Transverse colon (tissue), 4 donors: ENCODE data around the gene PPL. TPM values are rescaled to one million over a fixed set of nuclear protein-coding genes. Genes with fewer than 3 reads are reported as not detected.
A peak's percentile ranks its signal among the peaks of the same experiment; 100 is the strongest.

Source experiments
- DNase-seq: peaks from one replicate; pipeline ENCODE4 v3.0.0-alpha.2; 2019
- H3K27ac ChIP-seq, 4 donors: fragments of 200-600 bp; sonication (generic); 2 replicates each; pipeline ENCODE4 v1.5.1; 2016 to 2018; ENCODE audit warnings: inconsistent platforms in 4 of 4
- H3K27me3 ChIP-seq: fragments of 200-600 bp; sonication (generic); 2 replicates; pipeline ENCODE4 v1.5.1; 2017; ENCODE audit warnings: inconsistent platforms
- H3K36me3 ChIP-seq, 4 donors: fragments of 200-600 bp; sonication (generic); 2 replicates each; pipeline ENCODE4 v1.5.1; 2017 to 2019; ENCODE audit warnings: inconsistent platforms in 4 of 4
- H3K4me1 ChIP-seq, 4 donors: fragments of 200-600 bp; sonication (generic); 2 replicates each; pipeline ENCODE4 v1.5.1; 2017 to 2020; ENCODE audit warnings: inconsistent platforms in 4 of 4
- H3K4me3 ChIP-seq, 4 donors: fragments of 200-600 bp; sonication (generic); 1 replicate in 1 of 4; 2 replicates in 3 of 4; pipeline versions ENCODE4 v1.5.1 to v1.6.1; 2017 to 2019; ENCODE audit warnings: inconsistent platforms in 4 of 4
- H3K9me3 ChIP-seq, 2 donors: fragments of 200-600 bp; sonication (generic); 2 replicates each; pipeline ENCODE4 v1.5.1; 2017 to 2019; ENCODE audit warnings: inconsistent platforms in 2 of 2
- CTCF ChIP-seq, 5 experiments: fragments of 200-600 bp in 3 of 5; fragments of 450-650 bp in 2 of 5; sonication (generic) in 3 of 5; IDR thresholded peaks; 1 replicate in 2 of 5; 2 replicates in 3 of 5; pipeline ENCODE4 v1.5.1; 2016 to 2017; ENCODE audit warnings: antibody characterized with exemption in 5 of 5, inconsistent platforms in 3 of 5, mild to moderate bottlenecking in 2 of 5, moderate library complexity in 1 of 5
- EP300 ChIP-seq: sonication (generic); formaldehyde crosslinking; IDR thresholded peaks from one replicate; pipeline ENCODE4 v1.6.1; 2017; ENCODE audit warnings: antibody characterized with exemption, low read depth
- POLR2A ChIP-seq: fragments of 450-650 bp; IDR thresholded peaks from one replicate; pipeline ENCODE4 v1.6.1; 2016; ENCODE audit warnings: antibody characterized with exemption, mild to moderate bottlenecking, moderate library complexity
- POLR2AphosphoS5 ChIP-seq, 3 donors: sonication (generic); formaldehyde crosslinking; IDR thresholded peaks; one replicate each; pipeline ENCODE4 v1.6.1; 2016; ENCODE audit warnings: antibody characterized with exemption in 3 of 3
- WGBS, 2 donors: methylation state at CpG; one replicate each; pipeline ENCODE4 v1.1.5; 2018; ENCODE audit warnings: low coverage in 1 of 2; 5-methylcytosine and 5-hydroxymethylcytosine counted together
- in situ Hi-C, 4 donors: fragments of 200-750 bp; cut with MboI; loops; one replicate each; pipeline versions ENCODE4 v1.15.0 to v1.15.1; 2017; ENCODE audit warnings: low sequenced_read_pairs in 3 of 4, low pct_ligation_motif_present in 1 of 4, low pct_unique_long_range_greater_than_20kb in 1 of 4
- intact Hi-C: fragments of 100-400 bp; cut with DNase I; formaldehyde crosslinking; loops from one replicate; pipeline ENCODE4 v1.15.1; 2023; ENCODE audit warnings: low total_unique reads
- total RNA-seq, 4 donors: library from RNA; depleted of rRNA; stranded (reverse); fragments of >200 nt; gene quantifications; one replicate each; pipeline ENCODE4 v1.1.0, GENCODE V29; 2016

Gene PPL
- total RNA-seq, 4 donors from 2014 or later = 13.5 to 28.8 (median 22.8) TPM

DNA sequence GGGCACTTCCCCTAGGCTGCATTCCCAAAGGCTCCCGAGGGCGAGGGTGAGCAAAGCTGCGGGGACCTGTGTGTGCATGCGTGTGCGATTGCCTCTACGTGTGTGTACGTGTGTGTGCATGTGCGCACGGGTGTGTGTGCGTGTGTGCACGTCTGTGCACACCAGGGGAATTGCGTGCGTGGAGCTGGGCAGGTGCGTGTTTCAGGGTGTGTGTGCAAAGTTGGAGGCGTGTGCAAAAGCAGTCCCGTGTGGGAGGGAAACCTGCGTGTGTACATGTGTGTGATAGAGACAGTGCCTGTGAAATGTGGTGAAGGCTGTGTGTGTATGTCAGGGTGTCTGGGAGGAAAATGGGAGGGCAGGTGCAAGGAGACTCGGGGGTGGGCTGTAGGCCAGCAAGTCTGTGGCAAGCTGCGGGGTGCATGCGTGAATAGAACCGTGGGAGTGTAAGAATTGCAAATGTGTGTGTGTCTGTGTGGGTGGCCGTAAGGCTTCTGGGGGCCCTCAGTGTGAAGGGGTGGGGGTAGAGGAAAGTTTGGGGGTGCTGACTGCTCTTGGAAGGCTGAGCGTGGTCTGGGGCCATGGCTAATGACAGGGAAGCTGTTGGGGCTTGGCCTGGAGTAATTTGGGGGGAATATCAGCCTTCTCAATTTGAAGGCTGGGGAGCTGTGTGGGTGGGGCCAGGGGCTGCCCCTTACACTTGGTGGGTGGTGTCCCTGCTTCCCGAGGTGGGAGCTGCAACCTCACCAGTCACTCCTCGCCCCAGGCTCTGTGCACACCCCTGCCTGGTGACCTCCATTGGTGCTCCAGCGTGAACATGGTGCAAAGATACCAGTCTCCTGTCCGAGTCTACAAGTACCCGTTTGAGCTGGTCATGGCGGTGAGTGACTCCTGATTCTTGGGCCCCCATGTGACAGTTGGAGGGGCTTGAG is 21.8 kb upstream of the PPL start:
- TF ChIP-seq POLR2A = no peak
- TF ChIP-seq POLR2AphosphoS5 (IDR thresholded peaks at IDR 0.05) = no peak
- TF ChIP-seq EP300 = no peak
- no peak for TF ChIP-seq CTCF (IDR thresholded peaks at IDR 0.05)
- intact Hi-C loops = loop anchor here (5.0 kb wide), 1 partner anchor 111 kb away; the partner anchor contains the start of genes GLYR1 and UBN1
- DNase-seq = no peak
- no peaks in the 10 kb centered on the region for H3K9me3 ChIP-seq
- peak overlapping the region; percentile 20 to 47 (median 28) for H3K4me3 ChIP-seq
- peak overlapping the region in 1 of 4 donors; percentile 63 for H3K27ac ChIP-seq
- 41 to 52% methylated on average over 5 to 28 of the region's 29 CpGs for WGBS, 2 donors
- no peaks in the 10 kb centered on the region for H3K27me3 ChIP-seq
- H3K36me3 ChIP-seq = no peaks in the 10 kb centered on the region
- H3K4me1 ChIP-seq = peaks cover 5 to 26% (median 12%) of the 10 kb centered on the region in 4 donors
- in situ Hi-C loops = loop anchor here in 1 of 4 donors (10.0 kb wide), 1 partner anchor 114 kb away; the partner anchor contains the start of genes GLYR1 and UBN1

GRCh38 chr16:4957720-4958509 is 21.0 kb upstream of the PPL start, which contains the start of gene SEC14L5:
Gene SEC14L5 (plus strand): TSS chr16:4958330. CDS start chr16:4959324, 994 bp downstream.
- H3K36me3 ChIP-seq = no peaks in the 10 kb centered on the region
- 7 to 13% methylated on average over 4 to 29 of the region's 56 CpGs for WGBS, 2 donors
- H3K4me1 ChIP-seq = peaks cover 5 to 26% (median 12%) of the 10 kb centered on the region in 4 donors
- H3K9me3 ChIP-seq = no peaks in the 10 kb centered on the region
- in situ Hi-C loops (loop anchor here in 1 of 4 donors (10.0 kb wide), 1 partner anchor 113 kb away; the partner anchor contains the start of genes GLYR1 and UBN1), intact Hi-C loops (loop anchor here (5.0 kb wide), 1 partner anchor 111 kb away; the partner anchor contains the start of genes GLYR1 and UBN1)
- H3K27me3 ChIP-seq = no peaks in the 10 kb centered on the region
- TF ChIP-seq POLR2A = peak; percentile 88
- peak in 1 of 5 experiments; percentile 22 for TF ChIP-seq CTCF (IDR thresholded peaks at IDR 0.05)
- no peak for TF ChIP-seq EP300
- peak; percentile 64 to 81 (median 76) for TF ChIP-seq POLR2AphosphoS5 (IDR thresholded peaks at IDR 0.05)
- peak; percentile 98 for DNase-seq
- peak within 1 kb of the TSS; percentile 78 to 84 (median 84) for H3K27ac ChIP-seq
- peak within 1 kb of the TSS; percentile 20 to 55 (median 32) for H3K4me3 ChIP-seq

- TF ChIP-seq CTCF (IDR thresholded peaks at IDR 0.05) (peak in 1 of 5 experiments; percentile 26), POLR2AphosphoS5 (IDR thresholded peaks at IDR 0.05) (no peak), POLR2A (no peak), EP300 (no peak)
- no peaks in the 10 kb centered on the region for H3K9me3 ChIP-seq
- peak overlapping the region; percentile 16 to 55 (median 30) for H3K4me3 ChIP-seq
- 4 to 12% methylated on average over 9 to 10 of the region's 10 CpGs for WGBS, 2 donors
- H3K27me3 ChIP-seq = no peaks in the 10 kb centered on the region
- peak overlapping the region; percentile 78 to 84 (median 84) for H3K27ac ChIP-seq
- intact Hi-C loops (loop anchor here (5.0 kb wide), 1 partner anchor 110 kb away; the partner anchor contains the start of genes GLYR1 and UBN1), in situ Hi-C loops (loop anchor here in 1 of 4 donors (10.0 kb wide), 1 partner anchor 113 kb away; the partner anchor contains the start of genes GLYR1 and UBN1)
- H3K36me3 ChIP-seq = no peaks in the 10 kb centered on the region
- H3K4me1 ChIP-seq = peaks cover 5 to 26% (median 12%) of the 10 kb centered on the region in 4 donors
- no peak for DNase-seq
These were observed 20.4 kb upstream of the PPL start for GRCh38 chr16:4957420-4957719.
